Left renal cortex interstitium (tissue), 4 donors: Measurements from ENCODE around the gene APOB. TPM values are rescaled to one million over a fixed set of nuclear protein-coding genes. Genes with fewer than 3 reads are reported as not detected.

Experiments
- DNase-seq, 4 donors: peaks; one replicate each; pipeline ENCODE4 v3.0.0-alpha.2; 2013; ENCODE audit warnings: low read depth in 4 of 4, low spot score in 2 of 4, missing footprints in 1 of 4
- polyA plus RNA-seq, 4 donors: library from polyadenylated mRNA; unstranded; fragments of 120-200 nt; gene quantifications; one replicate each; pipeline ENCODE4 v1.2.1, GENCODE V29; 2013; ENCODE audit not compliant: insufficient read length in 4 of 4

The APOB gene
- polyA plus RNA-seq, 4 donors = 0.64 to 14.2 (median 1.8) TPM

DNA sequence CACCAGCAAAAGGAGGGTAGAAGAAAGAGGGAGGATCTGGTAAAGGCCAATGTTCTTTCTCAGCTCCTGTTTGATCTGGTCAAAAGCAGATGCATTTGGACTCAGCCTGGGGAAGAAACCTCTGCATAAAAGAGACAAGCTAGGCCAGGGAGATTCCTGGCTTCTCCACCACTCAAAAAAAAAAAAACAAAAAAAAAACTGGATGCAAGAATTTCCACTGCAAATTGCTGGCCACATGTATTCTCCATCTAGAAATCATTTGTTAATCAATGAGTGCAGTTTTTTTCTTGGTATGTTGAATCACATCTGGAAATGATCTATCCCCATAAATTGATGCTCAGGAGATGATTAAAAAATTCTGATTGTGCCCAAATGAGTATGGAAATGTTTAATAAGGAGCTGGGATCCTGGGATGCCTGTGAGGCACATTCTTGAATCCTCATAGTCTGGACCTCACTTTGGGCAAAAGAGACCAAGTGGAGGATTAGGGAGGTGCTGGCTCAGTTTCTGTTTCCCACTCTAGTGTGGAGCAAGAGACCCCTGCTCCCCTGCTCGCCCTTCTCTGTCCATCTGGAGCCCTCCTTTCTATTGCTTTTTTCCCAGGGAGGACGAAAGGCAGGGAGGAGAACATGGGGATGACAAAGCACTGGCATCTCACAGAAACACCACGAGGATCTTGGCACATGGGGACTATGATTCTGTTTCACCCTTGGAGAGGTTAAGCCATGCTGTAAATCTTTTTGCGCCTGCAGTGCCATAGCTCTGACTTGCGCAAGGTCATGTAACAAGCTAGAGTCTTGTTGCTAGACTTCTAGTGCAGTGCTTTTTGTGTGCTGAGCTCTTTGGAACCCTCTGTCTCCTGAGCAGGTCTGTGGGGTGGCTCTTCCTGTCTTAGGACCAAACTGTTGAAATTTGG is 57.6 kb downstream of the APOB start:
- DNase-seq = no peak

DNA sequence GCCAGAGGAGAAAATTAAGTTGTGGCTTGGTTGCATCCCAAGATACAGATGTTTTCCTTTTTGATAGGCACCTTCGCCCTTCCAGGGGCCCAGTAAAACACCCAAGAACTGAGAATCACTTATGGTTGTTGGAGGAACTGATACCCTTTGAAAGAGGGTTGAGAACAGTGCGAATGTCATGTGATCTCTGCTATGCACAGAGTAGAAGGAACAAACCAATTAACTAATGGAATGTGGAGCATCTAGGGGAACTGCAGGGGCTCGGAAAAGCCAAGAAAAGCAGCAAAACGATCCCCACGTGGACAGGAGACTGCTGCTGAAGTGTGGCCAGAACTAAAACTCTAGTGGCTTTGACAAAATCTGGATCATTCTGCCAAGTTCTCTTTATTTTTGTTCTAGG is 58.8 kb downstream of the APOB start:
- DNase-seq = no peak

DNA sequence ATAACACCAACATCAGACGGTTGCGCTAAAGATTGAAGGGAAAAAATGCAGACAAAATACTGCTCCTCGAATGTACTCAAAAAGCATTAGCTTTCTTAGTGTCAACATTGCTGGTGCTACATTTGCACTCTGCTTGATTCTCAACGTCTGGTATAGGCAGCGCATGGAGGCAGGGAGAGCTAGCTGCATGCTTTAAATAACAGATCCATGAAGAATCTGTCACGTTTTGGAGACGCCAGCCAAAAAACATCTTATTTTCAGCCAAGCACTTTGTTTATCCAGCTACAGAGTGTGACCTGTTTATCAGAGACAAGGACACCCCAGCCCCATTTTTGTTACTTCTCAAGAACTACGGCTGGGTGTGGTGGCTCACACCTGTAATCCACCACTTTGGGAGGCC is 59.5 kb downstream of the APOB start:
- DNase-seq = no peak

DNA sequence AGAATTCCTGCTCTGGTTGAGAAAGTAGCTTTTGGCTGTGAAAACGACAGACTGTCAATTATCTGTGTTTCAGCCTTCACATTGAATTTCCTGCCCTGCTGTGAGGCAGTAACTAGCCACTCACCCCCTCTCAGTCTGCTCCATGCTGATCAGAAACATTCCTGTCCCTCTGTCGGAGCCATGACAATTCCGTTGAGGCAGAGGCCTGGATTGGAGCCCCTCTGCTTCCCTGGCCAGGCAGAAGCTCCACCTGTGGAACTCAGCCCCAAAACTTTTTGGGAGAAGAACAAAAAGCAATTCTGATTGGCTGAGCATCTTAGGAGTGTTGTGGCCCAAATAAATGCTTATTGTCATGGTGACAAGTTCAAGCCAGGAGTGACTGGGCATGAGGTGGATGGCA is 60.0 kb downstream of the APOB start:
- no peak for DNase-seq

DNA sequence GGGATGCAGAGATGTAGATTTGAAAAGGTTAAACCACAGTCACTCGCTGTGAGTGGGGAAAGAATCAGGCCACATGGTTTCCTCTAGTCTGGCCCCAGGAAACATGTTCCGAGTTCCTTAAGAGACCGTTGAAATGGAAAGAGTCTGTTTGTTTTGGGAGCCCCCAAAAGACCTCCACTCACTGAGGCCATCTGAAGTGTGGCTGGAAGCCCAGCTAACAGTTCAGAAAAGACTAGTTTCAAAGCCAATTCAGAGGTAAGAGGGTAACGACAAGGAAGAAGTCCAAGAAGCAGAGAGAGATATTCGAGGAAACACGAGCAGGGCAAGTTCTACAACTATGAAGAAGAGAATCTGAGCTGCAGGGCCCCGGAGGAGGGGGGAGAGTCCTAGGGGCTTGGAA is 61.0 kb downstream of the APOB start:
- DNase-seq = no peak

DNA sequence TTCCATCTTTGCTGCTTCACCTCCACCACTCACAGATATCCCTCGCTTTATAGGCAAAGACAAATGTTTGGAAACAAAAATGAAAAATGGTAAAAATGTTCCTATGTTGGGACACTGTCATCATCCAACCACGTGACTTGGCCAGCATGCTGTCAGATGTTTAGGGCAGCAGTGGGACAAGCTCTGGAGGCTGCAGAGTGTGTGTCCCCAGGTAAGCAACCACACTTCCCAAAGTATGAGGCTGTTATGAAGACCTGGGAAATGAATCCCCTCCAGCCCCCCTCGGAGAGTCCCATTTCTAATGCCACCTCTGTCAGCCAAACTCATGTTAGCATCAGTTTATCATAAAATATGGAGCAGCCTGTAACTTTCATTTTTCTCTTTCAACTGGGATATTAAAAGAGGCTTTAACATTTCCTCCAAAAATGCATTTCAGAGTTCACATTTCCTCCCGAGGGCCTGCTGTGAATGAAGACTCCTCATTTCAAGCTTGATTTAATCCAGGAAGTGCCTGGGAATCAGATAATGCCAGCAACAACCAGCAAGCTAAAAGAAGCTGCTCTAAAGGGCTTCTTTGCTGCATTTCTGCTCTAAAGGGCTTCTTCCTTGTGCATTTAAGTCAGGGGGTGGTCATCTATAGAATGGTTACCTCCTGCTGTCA is 66.2 kb downstream of the APOB start:
- no peak for DNase-seq

DNA sequence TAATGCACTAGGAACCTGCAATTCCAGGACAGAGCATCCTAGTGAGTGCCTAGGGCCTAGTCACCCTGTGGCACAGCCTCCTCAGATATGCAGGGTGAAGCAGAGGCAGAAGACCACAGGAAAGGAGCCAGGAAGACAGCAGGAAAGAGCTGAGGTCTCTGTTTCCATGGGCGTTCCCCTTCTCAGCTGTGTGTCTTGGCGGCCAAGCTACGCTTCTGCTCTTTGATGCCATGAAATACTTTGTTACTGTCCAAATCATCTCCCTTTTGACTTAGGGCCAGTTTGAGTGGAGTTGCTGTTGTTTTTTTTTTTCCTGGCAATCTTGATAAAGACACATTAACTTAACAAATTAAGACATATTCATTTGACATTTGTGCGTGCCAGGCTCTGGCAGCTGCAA is 67.3 kb downstream of the APOB start:
- no peak for DNase-seq

DNA sequence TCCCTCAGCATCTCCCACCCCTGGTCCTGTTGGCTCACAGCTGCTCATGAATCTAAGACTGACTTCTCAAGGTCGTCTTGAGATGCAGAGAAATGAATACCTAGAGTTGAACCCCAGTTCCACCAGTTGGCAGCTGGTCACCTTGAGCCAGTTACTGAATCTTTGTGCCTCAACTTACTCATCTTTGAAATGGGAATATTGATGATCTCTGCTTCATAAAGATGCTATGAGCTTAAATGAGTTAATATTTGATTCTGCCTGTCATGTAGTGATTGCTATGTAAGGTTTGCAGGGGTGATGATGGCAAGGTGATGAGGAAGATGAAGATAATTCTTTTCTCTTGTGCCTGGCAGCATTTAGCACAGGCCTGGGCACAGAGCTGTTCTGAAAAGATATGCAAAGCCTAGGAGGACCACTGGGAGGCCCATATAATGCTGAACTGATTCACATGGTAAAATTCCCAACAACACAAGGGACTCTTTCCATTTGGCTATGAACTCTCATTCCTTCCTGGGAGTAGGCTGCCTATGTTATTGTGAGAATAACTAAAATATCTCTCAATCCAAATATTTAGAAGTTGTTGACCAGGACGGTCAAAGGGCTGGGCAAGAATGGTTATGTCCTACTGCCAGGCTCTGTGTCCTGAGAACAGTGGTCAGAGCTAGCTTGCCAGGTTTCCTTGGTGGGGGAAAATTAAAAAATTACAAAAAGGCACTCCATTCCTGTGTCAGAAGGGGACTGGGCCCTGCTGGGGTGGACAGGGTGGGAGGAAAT is 70.9 kb downstream of the APOB start:
- DNase-seq = no peak

DNA sequence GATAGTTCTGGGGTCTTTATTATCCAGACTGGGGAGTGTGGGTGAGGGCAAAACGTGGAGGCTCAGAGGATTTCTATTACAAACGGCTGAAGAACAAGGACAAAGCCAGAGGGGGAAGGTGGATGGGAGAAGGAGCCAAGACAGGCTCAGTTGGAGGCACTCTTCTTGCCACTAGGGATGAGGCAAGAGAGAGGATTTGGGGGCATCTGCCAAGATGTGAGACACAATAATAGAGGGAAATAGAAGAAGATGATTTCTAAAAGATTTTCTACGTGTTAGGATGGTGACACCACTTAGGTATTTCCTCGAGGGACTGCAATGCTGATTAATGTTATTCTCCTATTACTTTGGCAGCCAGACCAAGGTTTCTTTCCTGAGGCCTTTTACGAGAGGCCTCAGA is 71.8 kb downstream of the APOB start:
- DNase-seq = no peak

DNA sequence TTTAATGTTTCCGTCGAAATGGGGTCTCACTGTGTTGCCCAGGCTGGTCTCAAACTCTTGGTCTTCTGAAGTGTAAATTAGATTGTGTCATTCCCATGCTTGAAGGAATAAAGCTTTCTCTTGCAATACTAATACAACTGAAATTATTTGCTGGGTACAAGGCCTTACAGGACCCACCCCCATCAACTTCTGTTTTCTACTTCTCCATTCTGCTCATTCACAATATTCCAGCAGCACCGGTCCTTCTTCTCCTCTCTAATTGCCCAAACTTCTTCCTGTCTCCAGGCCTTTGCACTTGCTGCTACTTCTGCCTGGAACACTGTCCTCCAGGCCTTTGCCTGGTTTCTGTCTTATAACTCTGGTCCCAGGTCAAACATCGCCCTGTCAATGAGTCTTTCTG is 73.8 kb downstream of the APOB start:
- DNase-seq = no peak

DNA sequence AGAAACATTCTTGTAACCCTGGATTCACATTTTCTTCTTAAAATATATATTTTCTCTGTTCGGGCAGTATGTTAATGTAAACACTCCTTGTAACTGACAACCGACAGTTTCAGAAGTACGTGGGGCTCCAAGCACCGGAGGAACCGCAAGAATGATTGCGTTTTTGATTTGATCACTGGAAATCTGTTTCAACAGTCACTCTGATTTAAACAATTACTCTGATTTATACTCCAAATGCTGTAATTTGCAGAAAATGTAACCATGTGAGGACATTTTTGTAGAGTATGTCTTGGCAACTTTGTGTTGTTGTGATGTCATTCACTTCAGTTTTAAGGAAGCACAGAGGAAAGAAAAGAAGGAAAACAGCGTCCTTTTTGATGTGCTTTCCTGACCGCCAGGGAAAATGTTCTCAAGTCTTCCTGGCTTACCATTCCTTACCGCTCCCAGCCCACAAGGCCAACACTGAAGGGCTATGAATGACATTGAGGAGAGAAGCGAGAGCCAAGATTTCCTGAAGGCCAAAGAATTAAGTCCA is 77.7 kb downstream of the APOB start:
- DNase-seq = no peak

DNA sequence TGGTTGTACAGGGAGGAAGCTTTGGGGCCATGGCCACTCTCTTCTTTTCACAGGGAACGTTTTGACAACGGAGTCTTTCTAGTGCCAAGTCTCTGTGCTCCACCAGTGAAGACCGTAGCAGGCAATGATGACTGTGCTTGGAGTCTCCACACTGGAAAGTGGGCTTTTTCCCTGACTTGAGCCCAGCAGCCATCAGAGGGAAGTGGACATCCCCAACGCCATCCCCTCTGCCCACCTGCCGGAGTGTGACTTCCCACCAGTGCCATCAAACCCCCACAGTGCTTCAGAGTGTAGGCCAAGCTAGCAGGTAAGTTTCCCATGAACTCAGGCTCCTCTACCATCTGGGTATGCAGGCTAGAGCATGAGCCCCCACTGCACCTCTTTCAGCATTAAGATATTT is 78.7 kb downstream of the APOB start:
- no peak for DNase-seq

DNA sequence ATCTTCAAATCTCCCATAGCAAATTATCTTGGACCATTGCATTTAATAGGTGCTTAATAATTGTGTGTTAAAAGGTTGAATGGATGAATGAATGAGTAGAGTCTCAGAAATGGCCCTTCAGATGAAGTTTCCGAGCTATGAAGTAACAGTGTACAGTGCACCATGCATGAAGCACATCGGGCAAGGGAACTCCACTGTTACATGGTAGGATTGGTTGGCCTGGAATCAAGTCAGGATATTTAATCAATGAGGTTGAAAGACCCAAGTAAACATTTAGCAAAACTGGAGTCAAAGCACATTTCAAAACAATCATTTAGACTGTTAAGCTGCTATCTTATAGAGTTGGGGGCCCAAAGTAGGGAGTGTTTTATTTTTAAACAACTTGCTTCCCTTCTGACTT is 80.0 kb downstream of the APOB start:
- no peak for DNase-seq

DNA sequence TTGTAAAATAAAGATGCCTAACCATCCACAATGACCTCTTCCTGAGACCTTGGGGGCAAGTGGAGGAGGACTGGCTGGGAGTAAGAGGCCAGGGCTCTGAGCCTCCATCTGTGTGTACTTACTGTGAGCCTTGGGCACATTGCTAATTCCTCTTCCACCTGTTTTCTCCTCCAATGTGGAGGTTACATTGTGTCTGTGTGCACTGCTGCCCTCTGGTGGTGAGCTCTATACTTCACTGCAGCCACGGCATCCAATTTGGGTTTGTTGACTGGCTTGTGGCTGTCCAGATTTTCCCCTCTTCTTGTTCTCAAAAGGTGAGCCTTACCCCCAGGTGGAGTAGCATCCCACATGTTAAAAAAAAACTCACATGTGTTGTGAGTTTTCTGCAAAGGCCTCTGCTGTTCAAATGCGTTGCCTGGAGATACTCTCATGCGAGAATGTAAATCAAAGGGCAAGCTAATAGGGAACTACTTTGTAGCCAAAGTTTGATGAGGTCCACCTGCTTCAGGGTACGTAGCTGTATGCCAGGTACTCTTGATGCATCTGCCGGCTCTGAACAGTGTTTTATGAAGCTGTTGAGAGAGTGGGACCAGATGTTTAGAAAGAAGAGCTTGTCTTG is 80.8 kb downstream of the APOB start:
- DNase-seq = no peak

DNA sequence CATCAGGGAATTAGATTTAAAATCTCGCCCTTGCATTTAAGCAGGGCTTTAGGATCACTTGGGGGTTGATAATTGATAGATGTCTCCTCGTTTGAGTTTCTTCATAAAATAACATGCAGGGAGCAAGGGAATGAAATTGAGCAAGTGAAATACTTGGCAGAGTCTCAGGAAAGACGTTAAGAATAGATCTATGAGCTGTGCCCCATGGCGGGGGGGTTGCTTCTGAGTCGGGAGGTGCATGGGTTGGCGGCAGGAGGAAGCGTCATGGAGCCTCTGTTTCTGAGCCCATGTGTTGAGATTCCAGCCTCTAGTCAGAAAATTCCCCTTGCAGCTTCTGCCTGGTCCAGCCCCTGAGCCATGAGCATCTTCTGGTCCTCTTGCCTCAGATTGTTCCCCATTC is 82.0 kb downstream of the APOB start:
- no peak for DNase-seq

DNA sequence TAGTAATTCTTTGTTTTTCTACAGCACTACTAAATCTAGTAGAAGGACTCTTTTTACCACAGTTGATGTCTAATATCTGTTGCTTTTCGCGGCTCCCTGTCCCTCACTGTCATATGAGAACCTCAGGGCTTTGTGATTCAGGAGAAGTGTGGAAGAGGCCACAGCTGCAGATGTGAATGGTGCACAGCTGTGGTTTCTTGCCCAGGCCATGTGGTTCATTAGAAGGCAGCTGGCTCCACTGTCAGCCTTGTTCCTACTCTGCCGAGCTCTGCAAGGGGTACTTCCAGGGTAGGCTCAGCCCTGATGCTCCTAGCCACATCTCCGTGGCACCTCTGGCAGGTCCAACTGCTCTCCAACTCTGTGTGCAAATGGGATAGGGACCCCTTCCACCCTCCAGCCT is 83.9 kb downstream of the APOB start:
- no peak for DNase-seq

DNA sequence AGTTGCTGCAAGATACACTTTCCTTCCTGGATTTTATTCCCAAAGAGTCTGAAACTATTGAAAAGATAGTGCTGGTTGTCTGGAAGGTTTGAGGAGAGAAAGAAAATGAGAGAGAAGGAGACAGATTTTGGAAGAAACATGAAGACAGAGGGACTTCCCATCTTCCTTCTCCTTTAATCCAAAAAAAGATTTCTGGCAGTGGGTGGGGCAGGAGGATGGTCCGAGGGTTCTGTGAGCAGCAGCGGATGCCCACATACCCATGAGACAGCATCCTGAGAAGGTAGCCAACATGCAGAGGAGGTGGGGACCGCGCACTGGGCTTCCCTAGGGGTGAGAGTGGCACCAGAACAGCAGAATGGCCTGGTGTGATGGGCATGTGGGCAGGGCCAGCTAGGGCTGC is 84.6 kb downstream of the APOB start:
- no peak for DNase-seq

DNA sequence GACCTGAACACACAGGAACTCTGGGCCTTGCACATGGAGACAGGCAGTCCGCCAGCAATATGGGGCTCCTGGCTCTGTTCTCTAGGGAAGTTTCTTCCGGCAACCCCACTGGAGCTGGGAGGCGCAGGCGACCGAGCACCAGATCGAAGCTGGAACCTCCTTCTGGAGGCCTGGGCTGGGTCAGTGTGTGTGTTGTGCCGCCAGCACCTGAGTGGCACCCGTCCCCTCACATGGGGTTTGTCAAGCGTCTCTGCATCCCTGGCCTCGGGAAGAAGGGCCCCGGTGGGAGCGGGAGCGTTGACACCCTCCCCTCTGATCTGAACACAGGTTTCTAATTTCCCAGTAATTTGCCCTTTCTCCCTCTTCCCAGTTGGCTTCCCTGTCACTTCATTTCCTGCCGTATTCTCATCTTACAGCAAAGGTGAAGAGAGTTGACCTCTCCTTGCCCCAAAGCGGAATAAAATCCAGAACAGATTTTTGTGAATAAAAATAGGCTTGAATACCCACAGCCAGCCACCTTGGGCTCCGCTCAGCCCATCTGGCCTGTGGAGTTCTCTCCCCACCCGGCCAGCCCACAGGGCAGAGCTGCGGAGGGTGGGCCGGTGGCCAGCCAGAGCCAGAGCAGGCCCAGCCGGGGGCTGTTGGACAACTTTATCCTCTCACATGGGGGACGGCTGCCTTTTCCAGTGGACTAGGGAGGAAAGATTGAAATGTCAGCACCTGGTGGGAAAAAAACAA is 85.9 kb downstream of the APOB start:
- DNase-seq = no peak

DNA sequence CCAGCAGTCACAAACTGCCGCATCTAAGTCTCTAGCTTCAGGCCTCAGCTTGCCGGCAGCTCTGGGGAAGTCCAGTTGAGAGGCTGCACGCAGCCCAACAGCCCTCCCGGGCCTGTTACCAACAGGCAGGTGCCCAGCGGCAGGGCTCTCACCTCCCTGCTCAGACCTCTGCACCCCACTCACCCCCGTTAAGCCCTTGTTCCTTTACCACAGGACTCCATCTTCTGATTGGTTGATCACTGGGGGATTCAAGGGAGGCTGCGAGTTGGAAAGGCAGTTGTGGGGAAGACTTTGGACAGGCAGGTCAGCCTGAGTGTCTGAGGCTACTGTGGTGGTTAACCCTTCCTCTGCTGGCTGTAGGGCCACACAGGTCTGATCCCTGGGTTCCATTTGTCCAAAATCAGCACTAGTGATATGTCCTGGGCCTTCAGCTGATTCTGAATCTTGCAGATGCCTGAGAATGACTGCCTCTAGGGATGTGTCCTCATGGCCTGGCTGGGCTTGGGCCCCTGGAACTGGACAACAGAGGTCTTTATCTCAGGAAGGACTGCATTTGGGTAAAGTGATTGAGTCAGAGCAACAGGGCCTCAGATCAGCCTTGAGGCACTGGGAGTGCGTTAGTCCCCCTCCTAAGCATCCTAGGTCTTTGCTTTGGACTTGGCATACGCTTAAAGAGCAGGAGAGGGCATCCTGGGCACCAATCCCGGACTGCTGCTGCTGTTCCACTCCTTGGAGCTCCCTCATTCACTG is 88.4 kb downstream of the APOB start:
- no peak for DNase-seq
